Measurements from ENCODE around the gene MLPH. TPM values are rescaled to one million over a fixed set of nuclear protein-coding genes. Genes with fewer than 3 reads are reported as not detected.
"Not testable (repeated sequence)": the region's sequence is repeated elsewhere in the genome, so short reads cannot be mapped to it uniquely, and the experiment has no call there.

MLPH gene
- total and polyA plus RNA-seq, 4 donors = 1.6 to 25.9 (median 22.3) TPM

- peak overlapping the region; percentile 56 to 85 for H3K27ac ChIP-seq (ENCODE audit: low read depth in 1 of 2, low read length in 2 of 2)
- DNase-seq (ENCODE audit: low spot score) = no peak
- H3K27me3 ChIP-seq (ENCODE audit: control insufficient read depth in 4 of 4, insufficient read depth in 4 of 4, low read length in 3 of 4) = no peaks in the 10 kb centered on the region
- H3K9me3 ChIP-seq (ENCODE audit: control insufficient read depth in 4 of 4, low read length in 3 of 4) = no peaks in the 10 kb centered on the region
- H3K9ac ChIP-seq (ENCODE audit: low read depth in 1 of 2, low read length in 2 of 2) = no peak overlapping the region
- H3K4me1 ChIP-seq (ENCODE audit: control insufficient read depth in 4 of 4, insufficient read depth in 4 of 4, low read length in 3 of 4) = peaks cover 12 to 37% (median 23%) of the 10 kb centered on the region in 4 donors
- H3K36me3 ChIP-seq (ENCODE audit: control insufficient read depth in 4 of 4, insufficient read depth in 3 of 4, low read depth in 1 of 4, low read length in 3 of 4) = no peaks in the 10 kb centered on the region
- TF ChIP-seq EGR1 (IDR thresholded peaks at IDR 0.05; ENCODE audit: low read depth in 2 of 2) = no peak
- no peak for TF ChIP-seq TAF1 (conservative IDR thresholded peaks at IDR 0.05)
- TF ChIP-seq, protein P1, sequence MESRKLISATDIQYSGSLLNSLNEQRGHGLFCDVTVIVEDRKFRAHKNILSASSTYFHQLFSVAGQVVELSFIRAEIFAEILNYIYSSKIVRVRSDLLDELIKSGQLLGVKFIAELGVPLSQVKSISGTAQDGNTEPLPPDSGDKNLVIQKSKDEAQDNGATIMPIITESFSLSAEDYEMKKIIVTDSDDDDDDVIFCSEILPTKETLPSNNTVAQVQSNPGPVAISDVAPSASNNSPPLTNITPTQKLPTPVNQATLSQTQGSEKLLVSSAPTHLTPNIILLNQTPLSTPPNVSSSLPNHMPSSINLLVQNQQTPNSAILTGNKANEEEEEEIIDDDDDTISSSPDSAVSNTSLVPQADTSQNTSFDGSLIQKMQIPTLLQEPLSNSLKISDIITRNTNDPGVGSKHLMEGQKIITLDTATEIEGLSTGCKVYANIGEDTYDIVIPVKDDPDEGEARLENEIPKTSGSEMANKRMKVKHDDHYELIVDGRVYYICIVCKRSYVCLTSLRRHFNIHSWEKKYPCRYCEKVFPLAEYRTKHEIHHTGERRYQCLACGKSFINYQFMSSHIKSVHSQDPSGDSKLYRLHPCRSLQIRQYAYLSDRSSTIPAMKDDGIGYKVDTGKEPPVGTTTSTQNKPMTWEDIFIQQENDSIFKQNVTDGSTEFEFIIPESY (IDR thresholded peaks at IDR 0.05) = no peak
- TF ChIP-seq HNF4A (conservative IDR thresholded peaks at IDR 0.05) = no peak
- no peak for TF ChIP-seq MAX (IDR thresholded peaks at IDR 0.05)
- no peak for TF ChIP-seq FOXA2 (IDR thresholded peaks at IDR 0.05)
- TF ChIP-seq, protein P2, sequence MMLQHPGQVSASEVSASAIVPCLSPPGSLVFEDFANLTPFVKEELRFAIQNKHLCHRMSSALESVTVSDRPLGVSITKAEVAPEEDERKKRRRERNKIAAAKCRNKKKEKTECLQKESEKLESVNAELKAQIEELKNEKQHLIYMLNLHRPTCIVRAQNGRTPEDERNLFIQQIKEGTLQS (IDR thresholded peaks at IDR 0.05) = no peak
- TF ChIP-seq, protein P3, sequence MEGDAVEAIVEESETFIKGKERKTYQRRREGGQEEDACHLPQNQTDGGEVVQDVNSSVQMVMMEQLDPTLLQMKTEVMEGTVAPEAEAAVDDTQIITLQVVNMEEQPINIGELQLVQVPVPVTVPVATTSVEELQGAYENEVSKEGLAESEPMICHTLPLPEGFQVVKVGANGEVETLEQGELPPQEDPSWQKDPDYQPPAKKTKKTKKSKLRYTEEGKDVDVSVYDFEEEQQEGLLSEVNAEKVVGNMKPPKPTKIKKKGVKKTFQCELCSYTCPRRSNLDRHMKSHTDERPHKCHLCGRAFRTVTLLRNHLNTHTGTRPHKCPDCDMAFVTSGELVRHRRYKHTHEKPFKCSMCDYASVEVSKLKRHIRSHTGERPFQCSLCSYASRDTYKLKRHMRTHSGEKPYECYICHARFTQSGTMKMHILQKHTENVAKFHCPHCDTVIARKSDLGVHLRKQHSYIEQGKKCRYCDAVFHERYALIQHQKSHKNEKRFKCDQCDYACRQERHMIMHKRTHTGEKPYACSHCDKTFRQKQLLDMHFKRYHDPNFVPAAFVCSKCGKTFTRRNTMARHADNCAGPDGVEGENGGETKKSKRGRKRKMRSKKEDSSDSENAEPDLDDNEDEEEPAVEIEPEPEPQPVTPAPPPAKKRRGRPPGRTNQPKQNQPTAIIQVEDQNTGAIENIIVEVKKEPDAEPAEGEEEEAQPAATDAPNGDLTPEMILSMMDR (IDR thresholded peaks at IDR 0.05; ENCODE audit: low read depth, low read length, missing input control) = no peak
- no peak for TF ChIP-seq NR2F2 (IDR thresholded peaks at IDR 0.05)
- no peak for TF ChIP-seq FOXA1 (IDR thresholded peaks at IDR 0.05)
- TF ChIP-seq SP1 (IDR thresholded peaks at IDR 0.05) = no peak
- no peak for TF ChIP-seq JUND (IDR thresholded peaks at IDR 0.05)
- TF ChIP-seq RXRA (IDR thresholded peaks at IDR 0.05) = no peak
- no peak for TF ChIP-seq GABPA (IDR thresholded peaks at IDR 0.05 in 1 of 2, conservative IDR thresholded peaks at IDR 0.05 in 1 of 2)
- TF ChIP-seq, protein P4, sequence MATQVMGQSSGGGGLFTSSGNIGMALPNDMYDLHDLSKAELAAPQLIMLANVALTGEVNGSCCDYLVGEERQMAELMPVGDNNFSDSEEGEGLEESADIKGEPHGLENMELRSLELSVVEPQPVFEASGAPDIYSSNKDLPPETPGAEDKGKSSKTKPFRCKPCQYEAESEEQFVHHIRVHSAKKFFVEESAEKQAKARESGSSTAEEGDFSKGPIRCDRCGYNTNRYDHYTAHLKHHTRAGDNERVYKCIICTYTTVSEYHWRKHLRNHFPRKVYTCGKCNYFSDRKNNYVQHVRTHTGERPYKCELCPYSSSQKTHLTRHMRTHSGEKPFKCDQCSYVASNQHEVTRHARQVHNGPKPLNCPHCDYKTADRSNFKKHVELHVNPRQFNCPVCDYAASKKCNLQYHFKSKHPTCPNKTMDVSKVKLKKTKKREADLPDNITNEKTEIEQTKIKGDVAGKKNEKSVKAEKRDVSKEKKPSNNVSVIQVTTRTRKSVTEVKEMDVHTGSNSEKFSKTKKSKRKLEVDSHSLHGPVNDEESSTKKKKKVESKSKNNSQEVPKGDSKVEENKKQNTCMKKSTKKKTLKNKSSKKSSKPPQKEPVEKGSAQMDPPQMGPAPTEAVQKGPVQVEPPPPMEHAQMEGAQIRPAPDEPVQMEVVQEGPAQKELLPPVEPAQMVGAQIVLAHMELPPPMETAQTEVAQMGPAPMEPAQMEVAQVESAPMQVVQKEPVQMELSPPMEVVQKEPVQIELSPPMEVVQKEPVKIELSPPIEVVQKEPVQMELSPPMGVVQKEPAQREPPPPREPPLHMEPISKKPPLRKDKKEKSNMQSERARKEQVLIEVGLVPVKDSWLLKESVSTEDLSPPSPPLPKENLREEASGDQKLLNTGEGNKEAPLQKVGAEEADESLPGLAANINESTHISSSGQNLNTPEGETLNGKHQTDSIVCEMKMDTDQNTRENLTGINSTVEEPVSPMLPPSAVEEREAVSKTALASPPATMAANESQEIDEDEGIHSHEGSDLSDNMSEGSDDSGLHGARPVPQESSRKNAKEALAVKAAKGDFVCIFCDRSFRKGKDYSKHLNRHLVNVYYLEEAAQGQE (IDR thresholded peaks at IDR 0.05) = no peak
- no peak for TF ChIP-seq YY1 (IDR thresholded peaks at IDR 0.05)
- 49% methylated on average over 5 of the region's 5 CpGs for WGBS
- H3K4me3 ChIP-seq (ENCODE audit: low read depth in 1 of 3, low read length in 3 of 3) = no peak overlapping the region
Observed at GRCh38 chr2:237594514-237594871, 107.4 kb downstream of the MLPH start.

GRCh38 chr2:237595829-237596519 lies 108.9 kb downstream of the MLPH start:
- H3K27ac ChIP-seq (ENCODE audit: low read depth in 1 of 2, low read length in 2 of 2) = peak overlapping the region in 1 of 2 donors; percentile 85
- H3K9ac ChIP-seq (ENCODE audit: low read depth in 1 of 2, low read length in 2 of 2); H3K4me3 ChIP-seq (ENCODE audit: low read depth in 1 of 3, low read length in 3 of 3); H3K36me3 ChIP-seq (ENCODE audit: control insufficient read depth in 4 of 4, insufficient read depth in 3 of 4, low read depth in 1 of 4, low read length in 3 of 4); H3K9me3 ChIP-seq (ENCODE audit: control insufficient read depth in 4 of 4, low read length in 3 of 4); H3K27me3 ChIP-seq (ENCODE audit: control insufficient read depth in 4 of 4, insufficient read depth in 4 of 4, low read length in 3 of 4); DNase-seq (ENCODE audit: low spot score): not testable (repeated sequence)
- WGBS = 92% methylated on average over 5 of the region's 5 CpGs
- peaks cover 12 to 43% (median 23%) of the 10 kb centered on the region in 4 donors for H3K4me1 ChIP-seq (ENCODE audit: control insufficient read depth in 4 of 4, insufficient read depth in 4 of 4, low read length in 3 of 4)
